K562 (cell line): ENCODE data around the gene ASPRV1. TPM values are rescaled to one million over a fixed set of nuclear protein-coding genes. Genes with fewer than 3 reads are reported as not detected.
A peak's percentile ranks its signal among the peaks of the same experiment; 100 is the strongest.

ENCODE experiments used
- ASH1L ChIP-seq: fragments of 450-650 bp; IDR thresholded peaks from 2 replicates; pipeline ENCODE4 v1.6.1; 2018; ENCODE audit warnings: borderline replicate concordance, mild to moderate bottlenecking, low read depth; ENCODE audit not compliant: partially characterized antibody
- BCLAF1 ChIP-seq, 2 experiments: fragments of 450-650 bp in 1 of 2; IDR thresholded peaks; 2 replicates each; pipeline ENCODE4 v1.6.1; 2011 to 2017; ENCODE audit warnings: low read depth in 2 of 2, antibody characterized with exemption in 1 of 2, borderline replicate concordance in 1 of 2, low read length in 1 of 2, mild to moderate bottlenecking in 1 of 2, mixed read lengths in 1 of 2; ENCODE audit not compliant: control insufficient read depth in 1 of 2
- CHCHD3 ChIP-seq: fragments of 250-450 bp; sonication (Bioruptor Pico); IDR thresholded peaks from 2 replicates; pipeline ENCODE4 v2.1.2; 2022; ENCODE audit warnings: mild to moderate bottlenecking
- FOXK1 ChIP-seq: sonication (generic); formaldehyde crosslinking; IDR thresholded peaks from 2 replicates; pipeline ENCODE4 v1.8.0; 2022; ENCODE audit warnings: missing genetic modification reagents, mild to moderate bottlenecking, borderline replicate concordance
- GABPA ChIP-seq: fragments of 200-800 bp; sonication (Bioruptor generic); conservative IDR thresholded peaks from 2 replicates; pipeline ENCODE4 v1.6.1; 2016; ENCODE audit warnings: low read depth, missing genetic modification characterization, missing compliant biosample characterization
- HDAC3 ChIP-seq: fragments of 450-650 bp; IDR thresholded peaks from 2 replicates; pipeline ENCODE4 v1.6.1; 2018; ENCODE audit warnings: borderline replicate concordance, mild to moderate bottlenecking, moderate library complexity; ENCODE audit not compliant: partially characterized antibody
- HMGXB4 ChIP-seq: sonication (generic); formaldehyde crosslinking; IDR thresholded peaks from 2 replicates; pipeline ENCODE4 v1.8.1; 2023; ENCODE audit warnings: mild to moderate bottlenecking, missing genetic modification reagents
- HNRNPLL ChIP-seq: fragments of 200-400 bp; formaldehyde crosslinking; IDR thresholded peaks from 2 replicates; pipeline ENCODE4 v1.6.1; 2017; ENCODE audit warnings: low read length, low read depth, mild to moderate bottlenecking; ENCODE audit not compliant: poor library complexity, severe bottlenecking
- PHTF2 ChIP-seq: fragments of 250-450 bp; sonication (Bioruptor Pico); IDR thresholded peaks from 2 replicates; pipeline ENCODE4 v1.5.0; 2021; ENCODE audit warnings: mild to moderate bottlenecking
- YY1 ChIP-seq, 3 experiments: IDR thresholded peaks; 2 replicates each; pipeline ENCODE4 v1.6.1; 2011; ENCODE audit warnings: low read length in 2 of 3, mild to moderate bottlenecking in 2 of 3, moderate library complexity in 2 of 3, borderline replicate concordance in 1 of 3, control low read depth in 1 of 3, low read depth in 1 of 3; ENCODE audit not compliant: insufficient read depth in 3 of 3, insufficient replicate concordance in 2 of 3, control insufficient read depth in 1 of 3, insufficient read length in 1 of 3; ENCODE audit errors: extremely low read depth in 1 of 3
- ZNF124 ChIP-seq: sonication (generic); formaldehyde crosslinking; IDR thresholded peaks from 2 replicates; pipeline ENCODE4 v1.8.1; 2022; ENCODE audit warnings: missing genetic modification reagents
- ZNF23 ChIP-seq: fragments of 250-450 bp; sonication (Bioruptor Pico); IDR thresholded peaks from 2 replicates; pipeline ENCODE4 v1.4.0; 2020; ENCODE audit warnings: mild to moderate bottlenecking
- ZNF609 ChIP-seq: sonication (generic); formaldehyde crosslinking; IDR thresholded peaks from 2 replicates; pipeline ENCODE4 v1.8.1; 2023; ENCODE audit warnings: missing genetic modification reagents, mild to moderate bottlenecking, borderline replicate concordance
- ZSCAN32 ChIP-seq: fragments of 450-650 bp; formaldehyde crosslinking; IDR thresholded peaks from 2 replicates; pipeline ENCODE4 v1.4.0; 2020; ENCODE audit warnings: mild to moderate bottlenecking, moderate library complexity
- polyA plus RNA-seq, 8 experiments: library from polyadenylated mRNA; depleted of rRNA in 4 of 8; stranded (reverse) in 5 of 8; unstranded in 3 of 8; fragments of >200 nt; fragmentation: Nextera tagmentation in 2 of 8; fragmentation: Illumina TruSeq in 1 of 8; extraction: Ambion mirVana in 2 of 8; extraction: Trizol in 1 of 8; gene quantifications; 2 replicates each; pipeline versions ENCODE4 v1.2.1 to v1.2.3, GENCODE V29; 2011 to 2014; ENCODE audit warnings: inconsistent platforms in 1 of 8, missing spikeins in 1 of 8
- total RNA-seq, 7 experiments: library from RNA; depleted of rRNA in 6 of 7; stranded (reverse); fragments of >200 nt in 6 of 7; fragmentation: Illumina TruSeq in 2 of 7; extraction: Trizol in 2 of 7; gene quantifications; 2 replicates each; pipeline versions ENCODE4 v1.2.1 to v1.2.3, GENCODE V29; 2011 to 2021; ENCODE audit warnings: low replicate concordance in 1 of 7

The ASPRV1 gene
- total and polyA plus RNA-seq, 9 of the 15 experiments (the other 6 are each of a cell fraction or from before 2014, with no cell fraction given), result 0.17 to 0.72 (median 0.47) TPM; not detected in 1

- TF ChIP-seq ZNF609 (CRISPR knock-in tag) (no peak), GABPA (tag) (0 out of 2 replicates have a peak, but pooled peaks have one; percentile 28), PHTF2 (CRISPR knock-in tag) (no peak), HDAC3 (no peak), HMGXB4 (CRISPR knock-in tag) (no peak), ZSCAN32 (CRISPR knock-in tag) (no peak), YY1 (IDR thresholded peaks at IDR 0.05; ENCODE audit: borderline replicate concordance in 1 of 3, control insufficient read depth in 1 of 3, extremely low read depth in 1 of 3, insufficient read depth in 3 of 3, insufficient read length in 1 of 3, insufficient replicate concordance in 2 of 3, low read depth in 1 of 3, low read length in 2 of 3) (peak in 1 of 3 experiments; percentile 29), ZNF124 (CRISPR knock-in tag) (no peak), FOXK1 (CRISPR knock-in tag) (no peak), ZNF23 (CRISPR knock-in tag) (no peak), CHCHD3 (CRISPR knock-in tag) (no peak), HNRNPLL (no peak), BCLAF1 (IDR thresholded peaks at IDR 0.05; ENCODE audit: borderline replicate concordance in 1 of 2, control insufficient read depth in 1 of 2, low read depth in 2 of 2, low read length in 1 of 2) (no peak), ASH1L (no peak)
These were observed 35.8 kb upstream of the ASPRV1 start (continued) for GRCh38 chr2:69997015-69997830.
